Stimulated activated CD8-positive, alpha-beta memory T cell treated with anti-CD3 and anti-CD28 coated beads, Interleukin-15, amount 100 ng/mL, for 4 hours (primary cell): ENCODE measurements around the gene NFAT5.

Experiments
- DNase-seq, 2 donors: peaks; one replicate each; pipeline ENCODE4 v3.0.0-alpha.2; 2020; ENCODE audit warnings: low read depth in 2 of 2

The NFAT5 gene

GRCh38 chr16:69741519-69741918 lies 175.8 kb downstream of the NFAT5 start:
- no peak for DNase-seq

- DNase-seq = no peak
Observed at GRCh38 chr16:69741951-69742904, 176.5 kb downstream of the NFAT5 start.

GRCh38 chr16:69744363-69745231 lies 178.8 kb downstream of the NFAT5 start:
- DNase-seq = no peak

GRCh38 chr16:69745232-69745612 lies 179.5 kb downstream of the NFAT5 start:
- no peak for DNase-seq

- no peak for DNase-seq
Observed at GRCh38 chr16:69745959-69746358, 180.2 kb downstream of the NFAT5 start.

GRCh38 chr16:69747115-69747514 lies 181.3 kb downstream of the NFAT5 start:
- no peak for DNase-seq

GRCh38 chr16:69748694-69749345 lies 183.1 kb downstream of the NFAT5 start:
- no peak for DNase-seq

GRCh38 chr16:69754143-69754468 lies 188.3 kb downstream of the NFAT5 start:
- DNase-seq = no peak
